ENCODE measurements around the gene RASSF7.

RASSF7 gene

GRCh38 chr11:551596-551995 is 9.2 kb upstream of the RASSF7 start:
- no peak for DNase-seq (ENCODE audit: low spot score)

- no peak for DNase-seq (ENCODE audit: low spot score)
Observed at GRCh38 chr11:553083-553987, 7.4 kb upstream of the RASSF7 start.

- DNase-seq (ENCODE audit: low spot score), result no peak
Observed at GRCh38 chr11:553988-554340, 6.8 kb upstream of the RASSF7 start.

GRCh38 chr11:554428-555226 is 6.1 kb upstream of the RASSF7 start:
- DNase-seq (ENCODE audit: low spot score), result peak; percentile 86

GRCh38 chr11:555227-555779 is 5.5 kb upstream of the RASSF7 start:
- DNase-seq (ENCODE audit: low spot score), result no peak

GRCh38 chr11:555780-556661 is 4.7 kb upstream of the RASSF7 start:
- DNase-seq (ENCODE audit: low spot score), result no peak

- no peak for DNase-seq (ENCODE audit: low spot score)
Observed at GRCh38 chr11:556662-557256, 4.0 kb upstream of the RASSF7 start.

- no peak for DNase-seq (ENCODE audit: low spot score)
Observed at GRCh38 chr11:557328-558132, 3.2 kb upstream of the RASSF7 start.

- no peak for DNase-seq (ENCODE audit: low spot score)
Observed at GRCh38 chr11:558503-558902, 2.3 kb upstream of the RASSF7 start.

GRCh38 chr11:559020-559620 is 1.6 kb upstream of the RASSF7 start:
- no peak for DNase-seq (ENCODE audit: low spot score)

- DNase-seq (ENCODE audit: low spot score), result peak; percentile 90
Observed at GRCh38 chr11:559712-560304, 962 bp upstream of the RASSF7 start.

- peak; percentile 98 for DNase-seq (ENCODE audit: low spot score)
Observed at GRCh38 chr11:561148-562003, 606 bp downstream of the RASSF7 start.

- peak; percentile 23 for DNase-seq (ENCODE audit: low spot score)
Observed at GRCh38 chr11:562046-562645, 1.4 kb downstream of the RASSF7 start.

GRCh38 chr11:563066-563811 is 2.5 kb downstream of the RASSF7 start:
- no peak for DNase-seq (ENCODE audit: low spot score)

- DNase-seq (ENCODE audit: low spot score), result peak; percentile 15
Observed at GRCh38 chr11:563812-564578, 3.2 kb downstream of the RASSF7 start.

- DNase-seq (ENCODE audit: low spot score), result peak; percentile 42
Observed at GRCh38 chr11:565921-566509, 5.2 kb downstream of the RASSF7 start.

All from kidney tubule cell (primary cell).